ENCODE results near the gene THEMIS2.

DNA sequence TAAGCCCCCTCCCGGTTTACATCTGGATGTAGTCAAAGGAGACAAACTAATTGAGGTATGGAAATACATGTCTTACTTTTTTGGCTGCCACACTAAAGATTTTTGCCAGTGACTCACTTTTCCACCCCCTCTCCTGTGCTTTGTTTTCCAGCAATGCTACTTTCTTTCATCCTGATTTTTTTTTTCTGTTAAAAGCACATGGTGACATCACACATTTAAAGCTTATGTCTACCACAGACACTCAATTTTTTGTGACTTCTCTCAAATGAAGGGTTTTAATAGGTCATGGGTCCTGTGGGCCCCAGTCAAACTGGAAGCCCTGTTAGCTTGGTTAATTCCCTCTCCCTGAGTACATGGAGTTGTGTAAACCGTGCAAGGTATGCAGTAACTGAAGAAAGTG is 39.6 kb upstream of the THEMIS2 start:
- TF ChIP-seq, protein P1, sequence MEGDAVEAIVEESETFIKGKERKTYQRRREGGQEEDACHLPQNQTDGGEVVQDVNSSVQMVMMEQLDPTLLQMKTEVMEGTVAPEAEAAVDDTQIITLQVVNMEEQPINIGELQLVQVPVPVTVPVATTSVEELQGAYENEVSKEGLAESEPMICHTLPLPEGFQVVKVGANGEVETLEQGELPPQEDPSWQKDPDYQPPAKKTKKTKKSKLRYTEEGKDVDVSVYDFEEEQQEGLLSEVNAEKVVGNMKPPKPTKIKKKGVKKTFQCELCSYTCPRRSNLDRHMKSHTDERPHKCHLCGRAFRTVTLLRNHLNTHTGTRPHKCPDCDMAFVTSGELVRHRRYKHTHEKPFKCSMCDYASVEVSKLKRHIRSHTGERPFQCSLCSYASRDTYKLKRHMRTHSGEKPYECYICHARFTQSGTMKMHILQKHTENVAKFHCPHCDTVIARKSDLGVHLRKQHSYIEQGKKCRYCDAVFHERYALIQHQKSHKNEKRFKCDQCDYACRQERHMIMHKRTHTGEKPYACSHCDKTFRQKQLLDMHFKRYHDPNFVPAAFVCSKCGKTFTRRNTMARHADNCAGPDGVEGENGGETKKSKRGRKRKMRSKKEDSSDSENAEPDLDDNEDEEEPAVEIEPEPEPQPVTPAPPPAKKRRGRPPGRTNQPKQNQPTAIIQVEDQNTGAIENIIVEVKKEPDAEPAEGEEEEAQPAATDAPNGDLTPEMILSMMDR (IDR thresholded peaks at IDR 0.05), result no peak
- TF ChIP-seq POLR2A (IDR thresholded peaks at IDR 0.05), result no peak

Measured in right lobe of liver (tissue), 4 donors.